RWPE1 (cell line): ENCODE measurements around the gene DCDC1.

ENCODE experiments used
- CTCF ChIA-PET: fragments of 350-600 bp; sonication (Branson Sonifier 250); formaldehyde crosslinking; extraction: SDS; loops from one replicate; lab custom pipeline; 2021; lab: Yijun Ruan, JAX
- POLR2A ChIA-PET: fragments of 400-600 bp; formaldehyde crosslinking; extraction: SDS; loops from one replicate; lab custom pipeline; 2020; ENCODE audit warnings: antibody characterized with exemption; ENCODE audit not compliant: low non-redundant PET; lab: Yijun Ruan, JAX
- DNase-seq: peaks from one replicate; pipeline ENCODE4 v3.0.0; 2012; ENCODE audit warnings: low spot score
- H3K27ac ChIP-seq: fragments of 450-650 bp; 2 replicates; pipeline ENCODE4 v1.5.1; 2017
- CTCF ChIP-seq: fragments of 450-650 bp; conservative IDR thresholded peaks from 2 replicates; pipeline ENCODE4 v1.5.1; 2017; ENCODE audit warnings: low read depth, mild to moderate bottlenecking

Gene DCDC1

DNA sequence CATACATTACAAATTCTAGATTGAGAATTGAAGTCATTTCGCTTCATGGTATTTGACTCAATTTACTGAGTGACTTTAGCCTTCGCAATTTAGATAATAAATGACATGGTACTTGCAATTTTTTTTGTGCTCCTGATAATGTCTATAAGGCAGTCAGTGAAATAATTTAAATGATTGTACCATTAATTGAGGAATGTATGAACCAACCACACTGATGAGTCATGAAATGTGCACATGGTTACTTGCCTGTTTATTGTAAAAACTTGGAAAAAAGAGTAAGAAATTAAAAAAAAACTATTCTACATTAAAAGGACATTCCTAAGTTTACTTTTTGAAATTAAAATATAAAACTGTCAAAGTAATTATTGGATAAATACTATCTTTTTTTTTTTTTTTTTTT is 43.4 kb upstream of the DCDC1 start:
- CTCF ChIA-PET: no interaction called here
- H3K27ac ChIP-seq: no peak overlapping the region
- POLR2A ChIA-PET: no interaction called here
- DNase-seq: peak; percentile 30
- TF ChIP-seq CTCF: no peak

GRCh38 chr11:31408201-31408600 is 38.7 kb upstream of the DCDC1 start:
- POLR2A ChIA-PET: no interaction called here
- H3K27ac ChIP-seq: no peak overlapping the region
- no peak for TF ChIP-seq CTCF
- no peak for DNase-seq
- CTCF ChIA-PET: interaction anchor here (0.6 kb wide), 1 partner anchor 43 kb away, joined by 3 read pairs; no protein-coding TSS in a partner anchor

- CTCF ChIA-PET: no interaction called here
- DNase-seq: no peak
- POLR2A ChIA-PET: no interaction called here
- no peak for TF ChIP-seq CTCF
- no peak overlapping the region for H3K27ac ChIP-seq
These were observed 35.1 kb upstream of the DCDC1 start for GRCh38 chr11:31404614-31405013.

GRCh38 chr11:31397239-31397834 is 27.8 kb upstream of the DCDC1 start:
- H3K27ac ChIP-seq: no peak overlapping the region
- POLR2A ChIA-PET: no interaction called here
- peak; percentile 8 for DNase-seq
- TF ChIP-seq CTCF: peak; percentile 71
- CTCF ChIA-PET: interaction anchor here (0.6 to 0.8 kb wide), 5 partner anchors 20 to 886 kb away, joined by 3 to 8 read pairs (median 3); no protein-coding TSS in a partner anchor

DNA sequence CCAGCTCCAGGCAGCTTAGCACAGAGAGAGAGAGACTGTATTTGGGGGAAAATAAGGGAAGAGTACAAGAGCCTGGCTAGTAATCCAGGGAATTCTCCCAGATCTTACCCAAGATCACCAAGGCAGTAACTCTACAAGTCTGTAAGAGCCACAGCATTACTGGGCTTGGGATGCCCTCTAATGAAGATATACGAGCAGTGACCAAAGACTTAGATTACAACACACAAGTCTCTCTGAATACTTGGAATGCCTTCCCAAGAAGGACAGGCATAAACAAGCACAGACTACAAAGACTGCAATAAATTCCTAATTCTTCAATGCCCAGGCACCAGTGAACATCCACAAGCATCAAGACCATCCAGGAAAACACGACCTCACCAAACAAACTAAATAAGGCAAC is 17.8 kb upstream of the DCDC1 start:
- TF ChIP-seq CTCF: no peak
- CTCF ChIA-PET: no interaction called here
- DNase-seq: no peak
- no peak overlapping the region; the same call in 1 of the 2 replicates for H3K27ac ChIP-seq
- POLR2A ChIA-PET: no interaction called here

- POLR2A ChIA-PET: no interaction called here
- TF ChIP-seq CTCF: no peak
- no peak for DNase-seq
- no peak overlapping the region for H3K27ac ChIP-seq
- CTCF ChIA-PET: interaction anchor here (0.6 kb wide), 1 partner anchor 20 kb away, joined by 6 read pairs; no protein-coding TSS in a partner anchor
These were observed 13.6 kb upstream of the DCDC1 start for GRCh38 chr11:31383116-31383515.
